Activated gamma-delta T cell treated with anti-CD3 and anti-CD28 coated beads, Interleukin-2, amount 50 U/mL, for 16 hours (primary cell): ENCODE data around the gene RNF214.

Source experiments
- DNase-seq: peaks from one replicate; pipeline ENCODE4 v3.0.0-alpha.2; 2020; ENCODE audit warnings: low read depth

The RNF214 gene

GRCh38 chr11:117214404-117215110, 17.9 kb upstream of the RNF214 start:
- DNase-seq, result no peak

GRCh38 chr11:117217141-117218084, 15.1 kb upstream of the RNF214 start:
- no peak for DNase-seq

- no peak for DNase-seq
Observed at GRCh38 chr11:117218133-117218915, 14.1 kb upstream of the RNF214 start.

GRCh38 chr11:117219001-117219400, 13.5 kb upstream of the RNF214 start:
- no peak for DNase-seq

- DNase-seq, result no peak
Observed at GRCh38 chr11:117219455-117219854, 13.0 kb upstream of the RNF214 start.

- no peak for DNase-seq
Observed at GRCh38 chr11:117219995-117220394, 12.5 kb upstream of the RNF214 start.

- DNase-seq, result no peak
Observed at GRCh38 chr11:117220568-117220967, 11.9 kb upstream of the RNF214 start.

- no peak for DNase-seq
Observed at GRCh38 chr11:117220999-117221774, 11.3 kb upstream of the RNF214 start.

GRCh38 chr11:117221775-117222517, 10.5 kb upstream of the RNF214 start:
- no peak for DNase-seq

- no peak for DNase-seq
Observed at GRCh38 chr11:117222991-117223740, 9.3 kb upstream of the RNF214 start.

- no peak for DNase-seq
Observed at GRCh38 chr11:117223741-117224689, 8.5 kb upstream of the RNF214 start.

- no peak for DNase-seq
Observed at GRCh38 chr11:117225553-117226170, 6.8 kb upstream of the RNF214 start.

- no peak for DNase-seq
Observed at GRCh38 chr11:117226388-117227385, 5.8 kb upstream of the RNF214 start.

GRCh38 chr11:117228091-117228490, 4.4 kb upstream of the RNF214 start:
- DNase-seq, result no peak

- no peak for DNase-seq
Observed at GRCh38 chr11:117229411-117229810, 3.1 kb upstream of the RNF214 start.

GRCh38 chr11:117229931-117230285, 2.6 kb upstream of the RNF214 start:
- no peak for DNase-seq

GRCh38 chr11:117230286-117230961, 2.0 kb upstream of the RNF214 start:
- DNase-seq, result peak; percentile 42
